Activated gamma-delta T cell treated with anti-CD3 and anti-CD28 coated beads, Interleukin-2, amount 50 U/mL, for 16 hours (primary cell): ENCODE data around the gene KREMEN1.

Source experiments
- DNase-seq: peaks from one replicate; pipeline ENCODE4 v3.0.0-alpha.2; 2020; ENCODE audit warnings: low read depth

The KREMEN1 gene

DNA sequence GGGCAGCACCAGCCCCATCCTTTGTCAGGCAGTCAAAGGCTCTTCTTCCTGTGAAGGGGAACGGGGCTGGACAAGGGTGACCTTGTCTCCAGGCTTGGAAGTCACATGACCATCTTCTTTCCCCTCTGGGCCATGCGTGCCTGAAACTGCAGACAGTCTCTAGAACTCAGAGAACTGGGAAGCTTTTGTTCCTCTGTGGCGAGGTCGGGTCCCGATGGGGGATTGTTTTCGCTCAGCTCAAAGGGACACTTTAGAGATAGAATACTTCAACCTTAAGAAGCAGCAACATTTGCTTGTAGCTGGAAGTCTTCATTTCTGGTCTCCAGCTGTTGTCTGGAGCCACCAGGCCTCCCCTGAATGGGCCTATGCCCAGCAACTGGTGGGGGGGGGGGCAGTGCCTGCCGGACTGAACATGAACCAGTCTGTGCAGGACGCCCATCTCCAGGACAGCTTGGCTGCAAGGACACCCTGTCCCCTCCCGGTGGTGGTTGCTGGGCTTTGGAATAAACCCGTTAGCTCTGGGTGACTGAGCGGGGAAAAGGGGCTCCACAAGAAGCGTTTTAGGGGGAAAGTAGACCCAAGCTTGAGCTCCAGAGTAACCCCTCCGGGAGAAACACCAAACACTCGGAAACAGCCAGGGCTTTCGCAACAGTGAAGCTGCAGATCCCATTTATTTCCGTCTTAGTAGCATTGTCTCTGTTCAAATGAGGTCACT, 77.2 kb downstream of the KREMEN1 start:
- DNase-seq: no peak

DNA sequence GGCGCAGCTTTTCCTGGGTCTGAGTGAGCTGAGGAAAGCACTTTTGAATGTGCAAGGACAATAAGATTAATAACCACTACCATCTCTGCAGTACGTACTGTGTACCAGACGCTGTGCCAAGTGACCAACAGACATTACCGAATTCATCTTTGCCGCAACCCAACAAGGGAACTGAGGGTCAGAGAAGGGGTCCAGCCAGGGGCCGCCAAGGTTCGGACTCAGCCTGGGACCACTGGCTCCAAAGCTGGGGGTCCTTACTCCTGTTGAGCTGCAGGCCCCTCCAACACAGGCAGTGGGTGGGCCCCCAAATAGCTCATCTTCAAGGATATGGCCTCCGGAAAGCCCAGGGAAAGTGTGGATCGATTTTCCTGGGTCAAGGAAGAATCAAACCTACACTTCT, 77.9 kb downstream of the KREMEN1 start:
- no peak for DNase-seq

DNA sequence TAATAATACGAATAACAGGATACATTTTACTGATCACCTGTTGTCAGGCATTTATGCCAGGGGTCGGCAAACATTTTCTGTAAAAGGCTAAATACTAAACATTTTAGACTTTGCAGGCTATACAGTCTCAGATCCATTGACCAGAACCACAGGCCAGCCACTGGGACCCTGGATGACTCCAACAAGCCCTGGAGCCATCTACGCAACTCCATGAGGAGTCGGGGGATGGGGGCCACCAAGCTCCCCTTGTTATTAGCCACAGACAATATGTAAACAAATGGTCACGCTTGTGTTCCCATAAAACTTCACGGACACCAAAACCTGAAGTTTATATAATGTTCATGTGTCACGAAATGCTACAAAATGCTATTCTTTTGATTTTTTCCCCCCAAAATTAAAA, 78.5 kb downstream of the KREMEN1 start:
- DNase-seq: no peak

DNA sequence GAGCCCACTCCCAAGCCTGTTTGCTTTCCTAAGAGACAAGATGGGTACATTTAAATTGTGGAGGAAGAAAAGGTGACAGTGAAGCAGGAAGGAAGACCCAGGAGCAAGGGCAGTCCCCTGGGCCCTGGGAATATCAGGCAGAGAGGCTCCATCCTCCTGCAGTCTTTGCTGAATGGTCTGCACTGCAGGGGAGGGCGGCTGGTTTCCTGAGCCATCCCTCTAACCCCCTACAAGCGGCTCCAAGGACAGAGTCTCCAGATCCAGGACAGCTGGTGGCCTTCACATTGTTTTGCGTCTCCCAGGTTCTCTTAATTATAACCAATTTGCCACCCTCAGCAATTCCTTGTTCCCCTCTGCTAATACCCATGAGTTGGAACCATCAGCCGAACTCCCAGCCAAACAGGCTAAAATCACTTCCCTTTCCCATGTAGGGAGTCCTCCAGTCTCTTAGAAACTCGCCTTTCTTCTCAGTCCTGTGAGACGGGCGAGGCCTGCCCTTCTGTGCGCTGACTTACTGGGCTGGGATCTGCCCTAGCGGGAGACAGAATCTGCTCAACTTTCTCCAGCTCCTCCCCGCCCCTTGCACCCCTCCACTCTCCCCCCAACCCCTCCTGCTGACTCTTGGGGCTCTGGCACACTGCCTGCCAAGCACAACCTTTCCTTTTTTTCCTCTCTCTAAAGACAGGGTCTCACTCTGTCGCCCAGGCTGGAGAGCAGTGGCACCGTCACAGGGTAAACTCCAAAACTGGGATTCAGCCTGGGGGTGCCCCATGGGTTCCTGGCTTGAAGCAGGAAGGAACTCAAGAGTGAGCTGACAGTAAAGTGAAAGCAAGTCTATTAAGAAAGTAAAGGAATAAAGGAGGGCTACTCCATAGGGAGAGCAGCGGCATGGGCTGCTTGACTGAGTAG, 79.5 kb downstream of the KREMEN1 start:
- DNase-seq: no peak

DNA sequence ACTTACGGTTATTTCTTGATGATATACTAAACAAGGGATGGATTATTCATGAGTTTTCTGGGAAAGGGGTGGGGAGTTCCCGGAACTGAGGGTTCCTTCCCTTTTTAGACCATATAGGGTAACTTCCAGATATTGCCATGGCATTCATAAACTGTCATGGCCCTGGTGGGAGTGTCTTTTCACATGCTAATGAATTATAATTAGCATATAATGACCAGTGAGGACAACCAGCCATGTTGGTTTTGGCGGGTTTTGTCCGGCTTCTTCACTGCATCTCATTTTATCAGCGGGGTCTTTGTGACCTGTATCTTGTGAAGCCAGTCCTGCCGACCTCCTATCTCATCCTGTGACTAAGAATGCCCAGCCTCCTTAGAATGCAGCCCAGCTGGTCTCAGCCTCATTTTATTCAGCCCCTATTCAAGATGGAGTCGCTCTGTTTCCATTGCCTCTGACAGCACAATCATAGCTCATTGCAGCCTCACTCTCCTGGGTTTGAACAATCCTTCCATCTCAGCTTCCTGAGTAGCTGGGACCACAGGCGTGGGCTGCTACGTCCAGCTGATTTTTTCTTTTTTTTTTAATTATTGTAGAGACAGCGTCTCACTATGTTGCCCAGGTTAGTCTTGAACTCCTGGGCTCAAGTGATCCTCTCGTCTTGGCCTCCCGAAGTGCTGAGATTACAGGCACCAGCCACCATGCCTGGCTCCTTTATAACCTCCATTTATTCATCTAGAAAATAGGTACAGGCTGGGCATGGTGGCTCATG, 80.3 kb downstream of the KREMEN1 start:
- no peak for DNase-seq

DNA sequence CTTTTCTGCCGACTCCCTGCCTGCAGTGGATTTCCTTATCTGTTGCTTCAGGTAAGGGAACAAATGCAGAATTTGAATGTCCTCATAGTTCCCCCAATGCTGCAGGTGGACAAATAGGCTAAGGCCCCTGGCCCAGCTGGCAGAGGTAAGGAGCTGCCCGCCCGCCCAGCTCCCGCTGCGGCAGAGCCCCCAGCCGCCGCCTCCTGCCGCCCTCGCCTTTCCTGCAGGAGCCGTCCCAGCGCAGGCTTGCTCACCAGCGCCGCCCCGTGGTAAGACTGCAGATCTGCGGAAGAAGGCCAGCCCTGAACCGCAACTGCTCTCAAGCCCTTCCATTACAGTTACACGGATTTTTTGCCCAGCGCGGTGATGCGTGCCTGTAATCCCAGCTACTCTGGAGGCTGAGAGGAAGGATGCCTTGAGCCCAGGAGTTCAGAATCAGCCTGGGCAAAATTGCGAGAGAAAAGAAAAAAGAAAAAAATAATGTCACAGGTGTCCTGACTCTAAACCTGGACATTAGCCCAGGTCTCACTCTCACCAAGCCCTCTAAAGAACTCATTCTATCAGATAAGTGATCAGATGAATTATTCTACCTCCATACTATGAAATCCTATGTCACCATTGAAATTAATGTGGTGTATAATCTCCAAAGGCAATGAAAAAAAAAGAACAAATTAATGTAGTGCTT, 81.7 kb downstream of the KREMEN1 start:
- DNase-seq: peak; percentile 66

DNA sequence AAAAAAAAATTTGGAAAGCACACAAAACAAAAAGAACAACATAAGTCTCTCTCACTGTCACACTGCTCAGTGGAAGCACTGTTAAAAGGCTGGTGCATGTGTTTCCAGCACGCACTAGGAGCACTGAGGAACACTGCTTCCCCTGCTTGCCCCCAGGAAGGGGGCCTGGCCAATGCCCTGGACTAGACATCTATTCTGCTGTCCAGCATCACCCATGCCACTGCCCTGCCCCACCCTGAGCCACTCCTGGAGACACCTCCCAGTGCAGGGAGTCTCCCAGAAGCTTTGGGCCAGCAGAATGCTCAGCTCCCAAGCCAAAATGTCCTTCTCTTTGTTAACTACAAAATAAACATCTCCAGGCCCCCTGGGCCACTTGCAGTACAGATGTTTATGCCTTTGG, 83.1 kb downstream of the KREMEN1 start:
- no peak for DNase-seq

DNA sequence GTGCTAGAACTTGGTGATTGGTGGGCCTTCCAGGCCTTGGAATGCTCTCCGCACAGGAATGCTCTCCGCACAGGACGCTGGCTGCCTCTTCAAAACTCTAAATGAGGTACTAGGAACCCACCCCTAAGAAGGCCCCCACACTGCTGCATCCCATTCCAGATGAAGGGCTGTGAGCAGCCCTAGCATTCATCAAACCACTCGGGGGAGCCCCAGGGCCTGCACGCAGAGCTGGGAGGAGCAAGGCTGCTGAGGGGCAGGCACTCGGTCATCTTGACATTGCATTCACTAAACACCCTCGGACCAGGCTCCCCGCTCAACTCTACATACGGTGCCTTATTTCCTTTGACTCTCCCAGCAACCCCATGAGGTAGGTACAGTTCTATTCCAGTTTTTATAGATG, 83.7 kb downstream of the KREMEN1 start:
- DNase-seq: no peak

DNA sequence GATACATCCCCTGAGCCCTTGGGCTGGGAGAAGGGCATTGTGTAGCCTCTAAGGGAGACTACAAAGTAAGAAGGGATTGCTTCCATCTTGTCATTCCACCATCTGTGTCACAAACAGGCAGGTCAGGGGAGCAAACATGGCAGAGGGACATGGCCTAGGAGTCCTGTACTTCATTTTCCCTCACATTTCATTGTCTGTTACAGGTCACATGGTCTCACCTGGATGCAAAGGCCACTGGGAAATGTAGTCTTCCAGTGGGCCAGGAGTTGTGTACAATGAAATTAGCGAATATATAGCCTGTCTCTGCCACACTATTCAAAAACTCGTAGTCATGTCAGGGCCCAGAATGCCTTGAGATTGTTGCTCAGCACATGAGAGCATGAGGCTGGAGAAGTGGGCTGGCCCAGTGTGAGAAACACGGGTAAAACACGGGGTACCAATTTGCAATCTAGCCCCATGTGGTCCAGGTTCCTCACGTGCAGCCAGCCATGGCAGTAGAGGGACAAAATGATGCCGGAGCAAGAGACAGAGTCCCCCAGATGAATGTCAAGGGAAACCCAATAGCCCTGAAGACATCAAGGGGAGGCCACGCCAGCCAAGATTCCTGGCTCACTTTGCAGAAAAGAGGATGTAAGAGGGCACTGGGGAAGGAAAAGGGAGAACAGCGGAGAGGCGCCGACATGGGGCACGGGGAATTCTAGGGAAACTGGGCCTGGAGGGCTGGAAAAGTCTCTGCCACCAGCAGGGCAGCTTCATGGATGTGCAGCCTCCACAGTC, 85.1 kb downstream of the KREMEN1 start:
- no peak for DNase-seq

DNA sequence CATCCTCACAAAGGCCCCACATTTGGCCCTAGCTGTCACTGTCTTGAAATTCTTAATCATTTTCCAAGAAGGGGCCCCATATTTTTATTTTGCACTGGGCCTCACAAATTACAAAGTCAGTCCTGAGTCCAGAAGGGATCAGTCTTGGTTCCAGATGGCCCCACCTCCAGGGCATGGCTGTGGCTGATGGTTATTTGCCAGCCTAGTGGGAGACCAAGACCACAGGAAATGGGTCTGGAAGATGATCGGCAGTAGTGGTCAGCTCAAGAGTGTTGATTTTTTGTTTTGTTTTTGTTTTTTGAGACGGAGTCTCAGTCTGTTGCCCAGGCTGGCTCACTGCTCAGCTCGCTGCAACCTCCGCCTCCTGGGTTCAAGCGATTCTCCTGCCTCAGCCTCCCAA, 85.7 kb downstream of the KREMEN1 start:
- DNase-seq: no peak

DNA sequence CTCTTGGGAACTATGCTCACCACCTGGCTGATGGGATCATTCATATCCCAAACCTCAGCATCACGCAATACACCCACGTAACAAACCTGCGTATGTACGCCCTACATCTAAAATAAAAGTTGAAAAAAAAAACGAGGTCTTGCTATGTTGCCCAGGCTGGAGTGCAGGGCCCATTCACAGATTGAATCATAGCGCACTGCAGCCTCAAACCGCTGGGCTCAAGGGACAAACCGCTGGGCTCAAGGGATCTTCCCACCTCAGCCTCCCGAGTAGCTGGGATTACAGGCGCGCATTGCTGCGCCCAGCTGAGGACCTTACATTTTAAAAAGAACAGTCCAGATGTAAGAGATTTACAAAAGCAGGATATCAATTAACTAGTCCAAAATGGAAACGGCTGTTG, 91.0 kb downstream of the KREMEN1 start:
- no peak for DNase-seq

DNA sequence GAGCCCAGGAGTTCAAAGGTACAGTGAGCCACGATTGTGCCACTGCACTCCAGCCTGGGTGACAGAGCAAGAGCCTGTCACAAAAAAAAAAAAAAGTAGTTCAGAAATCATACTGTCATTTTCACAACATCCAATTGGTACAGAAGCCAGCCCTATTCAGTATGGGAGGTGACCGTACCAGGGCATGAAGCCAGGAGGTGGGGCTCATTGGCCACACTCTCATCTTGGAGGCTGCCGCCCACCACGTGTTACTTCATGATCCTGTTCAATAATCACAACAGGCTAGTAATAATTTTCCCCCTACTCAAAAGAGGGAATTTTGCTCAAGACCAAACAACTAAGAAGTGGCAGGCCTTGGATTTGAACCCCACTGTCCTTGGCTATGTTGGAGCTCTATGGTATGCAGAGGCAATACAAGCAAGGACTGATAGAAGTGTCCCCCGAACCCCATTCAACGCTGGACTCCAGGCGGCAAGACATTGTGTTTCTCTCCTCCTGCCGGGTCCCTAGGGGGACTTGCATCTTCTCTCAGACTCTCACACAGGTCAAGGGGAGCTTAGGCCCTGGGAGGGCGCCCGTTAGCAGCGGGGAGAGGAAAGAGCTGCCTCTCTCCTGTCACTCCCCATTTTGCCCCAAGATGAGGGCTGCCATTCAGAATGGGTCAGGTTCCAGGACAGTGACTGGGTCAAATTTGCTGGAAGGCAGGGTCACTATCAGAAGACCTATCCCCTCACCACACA, 92.7 kb downstream of the KREMEN1 start:
- DNase-seq: no peak

DNA sequence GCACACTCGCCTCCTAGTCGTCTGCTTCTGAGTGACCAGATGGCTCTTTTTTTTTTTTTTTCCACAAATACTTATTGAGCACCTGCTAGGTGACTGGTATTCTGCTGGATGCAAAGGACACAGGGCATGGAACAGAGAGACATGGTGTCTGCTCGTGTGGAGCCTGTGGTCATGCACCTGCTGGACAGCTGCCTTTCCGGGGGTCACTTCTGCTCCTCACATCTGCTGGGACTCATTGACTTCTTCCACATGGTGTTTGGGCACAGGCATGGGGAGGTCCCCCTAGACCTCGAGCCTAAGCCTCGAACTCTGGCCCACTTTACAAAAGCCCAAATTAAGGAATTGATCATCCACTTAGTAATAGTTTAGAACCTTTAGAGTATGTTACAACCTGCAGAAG, 93.3 kb downstream of the KREMEN1 start:
- DNase-seq: no peak

DNA sequence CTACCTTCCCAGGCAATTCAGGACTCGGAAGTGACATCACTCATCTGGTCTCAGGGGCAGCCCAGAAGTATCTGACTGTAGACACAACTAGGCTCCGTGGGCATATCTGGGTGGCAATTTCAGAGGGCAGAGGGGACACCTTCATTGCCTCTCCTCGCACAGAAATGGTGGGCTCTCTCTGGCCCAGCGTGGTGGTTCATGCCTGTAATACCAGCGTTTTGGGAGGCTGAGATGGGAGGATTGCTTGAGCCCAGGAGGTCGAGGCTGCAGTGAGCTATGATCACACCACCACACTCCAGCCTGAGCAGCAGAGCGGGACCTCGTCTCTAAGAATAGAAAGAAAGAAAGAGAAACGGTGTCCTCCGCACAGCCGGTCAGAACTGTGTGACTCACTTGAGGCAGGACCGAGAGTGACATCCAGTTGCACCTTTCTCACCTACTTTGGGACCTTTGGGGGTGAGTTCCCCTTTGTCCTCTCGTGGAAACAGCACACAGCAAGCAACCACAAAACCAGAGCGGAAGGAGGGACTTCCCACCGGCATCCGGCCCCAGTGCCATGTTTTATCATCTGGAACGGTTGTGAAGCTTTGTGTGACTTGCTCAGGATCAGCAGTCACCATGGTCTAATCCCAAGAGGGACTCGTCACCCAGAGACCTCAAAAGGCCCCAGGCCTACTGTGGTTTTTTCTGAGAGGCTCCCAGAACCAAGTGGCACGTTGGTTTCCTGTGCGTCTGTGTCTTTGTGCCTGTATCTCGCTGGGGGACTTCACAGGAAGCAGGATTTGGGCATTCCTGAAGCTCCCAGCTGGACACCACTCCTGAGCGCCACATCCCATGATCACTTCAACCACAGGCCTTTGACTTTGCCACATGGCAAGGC, 94.4 kb downstream of the KREMEN1 start:
- peak; percentile 5 for DNase-seq

DNA sequence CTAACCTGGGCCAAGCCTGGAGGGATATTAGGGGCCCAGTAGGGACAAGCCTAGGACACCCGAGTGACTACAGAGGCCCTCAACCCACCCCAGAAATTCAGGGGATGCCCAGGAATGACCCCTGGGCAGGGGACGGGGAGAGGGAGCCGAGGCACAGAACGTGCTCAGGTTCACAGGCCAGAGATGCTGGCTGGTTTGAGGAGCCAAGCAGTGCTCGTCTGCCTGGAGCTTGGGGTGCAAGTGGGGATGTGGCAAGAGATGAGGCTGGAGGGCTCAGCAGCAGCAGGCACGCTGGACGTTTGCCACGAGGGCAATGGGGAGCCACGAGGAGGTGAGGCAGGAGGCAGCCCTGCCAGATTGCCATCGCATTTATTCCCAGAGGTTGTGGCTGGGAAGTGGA, 98.9 kb downstream of the KREMEN1 start:
- no peak for DNase-seq

DNA sequence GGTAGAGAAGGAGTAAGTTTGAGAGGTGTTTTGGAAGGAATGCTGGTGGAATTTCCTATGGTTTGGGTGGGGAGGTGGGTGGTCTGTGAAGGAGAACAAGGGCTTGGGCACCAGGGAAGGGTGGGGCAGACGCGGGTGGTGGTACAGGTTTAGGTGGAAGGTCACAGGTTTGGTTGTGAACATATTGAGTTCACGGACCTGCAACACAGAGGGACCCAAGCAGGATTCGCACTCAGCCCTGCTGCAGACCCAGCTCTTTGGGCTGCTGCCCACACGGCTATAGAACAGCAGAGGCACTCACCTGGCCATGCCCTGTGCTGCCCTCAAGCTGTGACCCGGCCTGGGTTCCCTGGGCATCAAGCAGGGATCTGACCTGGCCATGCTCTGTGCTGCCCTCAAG, 99.4 kb downstream of the KREMEN1 start:
- no peak for DNase-seq

DNA sequence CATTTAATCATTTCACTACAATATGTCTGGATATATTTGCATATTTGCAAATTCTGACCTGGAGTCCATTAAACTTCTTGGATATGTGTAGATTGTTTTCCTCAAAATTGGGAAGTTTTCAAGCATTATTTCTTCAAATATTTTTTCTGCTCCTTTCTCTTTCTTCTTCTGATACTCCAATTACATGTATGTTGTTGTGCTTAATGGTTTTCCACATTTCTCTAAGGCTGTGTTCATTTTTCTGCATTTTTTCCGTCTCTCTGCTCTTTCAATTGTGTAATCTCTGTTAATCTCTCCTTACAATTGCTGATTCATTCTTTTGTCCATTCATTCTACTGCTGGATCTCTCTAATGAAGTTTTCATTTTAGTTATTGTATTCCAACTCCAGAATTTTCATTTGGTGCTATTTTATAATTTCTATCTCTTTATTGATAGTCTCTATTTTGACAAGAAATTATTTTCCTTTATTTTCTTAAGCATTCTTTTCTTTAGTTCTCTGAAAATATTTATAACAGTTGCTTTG, 102.5 kb downstream of the KREMEN1 start:
- DNase-seq: no peak

DNA sequence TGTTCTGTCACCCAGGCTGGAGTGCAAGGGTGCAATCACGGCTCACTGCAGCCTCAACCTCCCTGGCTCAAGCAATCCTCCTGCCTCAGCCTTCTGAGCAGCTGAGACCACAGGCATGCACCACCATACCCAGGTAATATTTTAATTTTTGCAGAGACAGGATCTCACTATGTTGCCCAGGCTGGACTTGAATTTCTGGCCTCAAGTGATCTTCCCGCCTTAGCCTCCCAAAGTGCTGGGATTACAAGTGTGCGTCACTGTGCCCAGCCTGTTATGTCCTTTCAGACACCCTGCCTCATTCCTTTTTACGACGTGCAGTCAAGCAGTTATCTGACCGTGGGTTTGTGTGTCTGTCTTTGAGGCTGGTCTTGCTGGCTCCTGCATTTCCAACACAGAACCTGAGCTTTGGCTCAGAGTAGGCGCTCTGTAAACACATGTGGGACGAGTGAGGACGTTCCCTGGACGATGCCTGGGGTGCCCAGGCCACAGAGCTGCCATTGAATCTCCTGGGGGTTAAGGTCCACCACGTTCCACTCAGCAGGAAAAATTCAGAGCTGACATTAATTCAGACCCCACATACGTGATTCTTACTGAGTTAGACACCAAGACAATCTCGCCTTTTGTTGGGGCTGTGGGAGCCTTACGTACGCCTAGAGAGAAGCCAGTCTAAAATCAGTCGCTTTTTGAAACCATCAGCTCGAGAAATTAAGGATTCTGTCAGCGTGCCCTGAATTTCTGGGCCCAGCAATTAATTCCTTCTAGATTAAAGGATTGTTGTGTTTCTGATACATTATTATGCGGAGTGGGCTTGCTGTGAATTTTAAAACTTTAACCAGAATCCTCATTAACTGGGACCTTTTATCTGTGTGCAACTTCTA, 111.4 kb downstream of the KREMEN1 start:
- DNase-seq: no peak
